NCI-H510A treated with DMSO at 0.1 percent for 48 hours (cell line): ENCODE measurements around the gene ERC2.

Experiments used
- DNase-seq: peaks from one replicate; lab custom pipeline; 2025; lab: John Stamatoyannopoulos, UW

The ERC2 gene

GRCh38 chr3:55490276-55490913 lies 977.9 kb downstream of the ERC2 start:
- peak; percentile 58 for DNase-seq

- DNase-seq, result no peak
Observed at GRCh38 chr3:55489798-55490132, 978.5 kb downstream of the ERC2 start.

DNA sequence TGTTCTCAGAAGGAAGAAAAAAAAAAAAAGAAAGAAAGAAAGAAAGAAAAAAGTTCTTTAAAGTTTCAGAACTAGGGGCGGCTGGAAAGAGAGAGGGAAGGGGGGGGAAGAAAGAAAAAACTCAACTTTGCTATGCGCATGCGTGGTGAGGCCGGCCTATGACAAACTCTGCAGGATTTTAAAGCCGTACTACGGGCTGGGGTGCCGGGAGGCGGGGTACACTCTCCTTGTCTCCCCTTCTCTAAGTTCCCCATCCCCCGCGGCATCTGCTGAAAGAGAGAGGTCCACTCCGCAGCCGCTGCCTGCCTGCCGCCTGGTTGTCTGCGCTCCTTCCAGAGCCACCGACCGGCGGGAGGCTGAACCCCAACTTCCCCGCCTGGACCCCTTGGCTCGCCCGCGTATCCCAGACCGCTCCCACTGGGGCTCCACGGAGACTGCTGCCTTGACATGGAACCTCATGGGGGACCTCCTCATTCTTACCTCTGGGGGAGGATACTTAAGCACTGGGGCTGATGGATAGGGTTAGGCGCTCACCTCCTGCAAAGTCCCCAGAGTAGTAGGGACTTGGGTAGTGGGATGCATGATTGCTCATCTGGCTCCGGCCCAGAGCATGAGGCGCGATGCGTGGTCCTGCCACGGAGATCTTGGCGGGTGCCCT lies 979.7 kb downstream of the ERC2 start:
- no peak for DNase-seq

DNA sequence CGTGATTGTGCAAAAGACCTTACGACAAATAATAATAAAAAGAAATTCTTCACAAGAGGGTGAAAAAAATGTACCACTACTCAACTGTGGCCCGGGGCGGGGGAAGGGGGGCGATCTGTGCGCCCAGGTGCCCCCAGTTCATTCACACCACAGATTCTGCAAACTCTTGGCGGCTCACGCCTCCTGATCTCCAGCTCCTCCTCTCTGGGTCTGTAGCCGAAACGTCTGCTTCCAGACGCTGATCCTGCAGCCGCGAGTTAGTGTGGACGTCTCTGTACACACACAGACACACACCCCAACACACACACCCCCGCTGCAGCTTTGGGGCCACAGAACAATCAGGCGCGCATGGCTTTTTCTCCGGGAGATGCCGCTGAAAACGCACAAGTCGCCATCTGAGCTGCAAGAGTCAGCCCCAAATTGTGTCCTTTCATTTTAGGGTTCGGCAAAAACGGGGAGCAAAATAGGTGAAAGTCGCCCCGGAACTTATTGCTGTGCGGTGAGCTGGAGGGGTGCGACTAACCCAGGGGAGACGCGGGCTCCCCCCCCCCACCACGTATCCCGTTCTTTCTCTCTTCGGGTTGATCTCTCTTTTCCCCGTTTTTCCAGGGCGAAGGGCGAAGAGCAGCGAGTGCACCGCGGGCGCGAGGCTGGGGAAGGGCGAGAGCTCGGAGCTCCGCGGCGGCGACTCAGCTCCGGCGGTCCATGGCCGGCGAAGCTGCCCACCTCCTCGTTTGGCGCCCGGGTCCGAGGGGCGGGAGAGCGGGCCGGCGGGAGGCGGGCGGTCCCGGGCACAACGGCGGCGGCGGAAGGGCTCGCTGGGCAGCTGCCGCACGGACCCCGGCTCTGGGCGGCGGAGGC lies 980.7 kb downstream of the ERC2 start:
- no peak for DNase-seq

GRCh38 chr3:55486857-55487380 lies 981.3 kb downstream of the ERC2 start, which contains the start of gene WNT5A:
TSS of gene WNT5A (minus strand) at chr3:55487306. CDS start at chr3:55486985, 321 bp downstream.
- DNase-seq, result no peak

DNA sequence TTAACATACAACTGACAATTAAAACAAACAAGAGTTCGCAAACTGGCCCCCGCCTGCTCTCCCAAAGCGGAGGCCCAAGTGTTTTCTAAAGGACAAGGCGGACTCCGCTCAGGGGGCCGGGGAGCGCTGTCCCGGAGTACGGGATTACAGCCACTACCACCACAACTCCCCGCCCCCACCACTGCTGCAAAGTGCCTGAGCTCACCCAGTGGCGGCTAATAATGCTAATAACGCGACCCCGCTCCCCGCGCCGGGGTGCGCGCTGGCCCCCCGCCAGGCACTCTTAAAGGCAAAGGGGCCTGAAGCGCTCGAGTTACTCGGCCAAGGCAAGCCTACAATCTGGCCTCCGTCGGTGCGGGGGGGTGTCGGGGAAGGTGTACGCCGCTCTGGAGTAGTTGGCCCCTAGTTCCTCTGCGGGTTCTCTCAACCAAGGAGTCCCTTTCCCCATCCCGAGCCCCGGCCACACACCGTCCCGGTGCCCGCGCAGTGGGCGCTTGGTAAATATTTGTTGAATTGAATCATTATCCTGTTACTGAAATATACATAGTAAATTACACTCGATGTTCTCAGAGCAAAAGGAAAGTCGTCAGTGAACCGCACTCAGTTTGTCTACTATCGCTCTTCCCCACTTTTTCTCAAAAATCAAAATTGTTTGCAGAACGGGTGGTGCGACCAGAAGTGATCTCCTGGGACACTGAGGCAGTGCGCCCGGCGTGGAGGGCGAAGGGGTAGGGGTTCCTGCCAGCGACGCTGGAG lies 982.0 kb downstream of the ERC2 start:
- no peak for DNase-seq

DNA sequence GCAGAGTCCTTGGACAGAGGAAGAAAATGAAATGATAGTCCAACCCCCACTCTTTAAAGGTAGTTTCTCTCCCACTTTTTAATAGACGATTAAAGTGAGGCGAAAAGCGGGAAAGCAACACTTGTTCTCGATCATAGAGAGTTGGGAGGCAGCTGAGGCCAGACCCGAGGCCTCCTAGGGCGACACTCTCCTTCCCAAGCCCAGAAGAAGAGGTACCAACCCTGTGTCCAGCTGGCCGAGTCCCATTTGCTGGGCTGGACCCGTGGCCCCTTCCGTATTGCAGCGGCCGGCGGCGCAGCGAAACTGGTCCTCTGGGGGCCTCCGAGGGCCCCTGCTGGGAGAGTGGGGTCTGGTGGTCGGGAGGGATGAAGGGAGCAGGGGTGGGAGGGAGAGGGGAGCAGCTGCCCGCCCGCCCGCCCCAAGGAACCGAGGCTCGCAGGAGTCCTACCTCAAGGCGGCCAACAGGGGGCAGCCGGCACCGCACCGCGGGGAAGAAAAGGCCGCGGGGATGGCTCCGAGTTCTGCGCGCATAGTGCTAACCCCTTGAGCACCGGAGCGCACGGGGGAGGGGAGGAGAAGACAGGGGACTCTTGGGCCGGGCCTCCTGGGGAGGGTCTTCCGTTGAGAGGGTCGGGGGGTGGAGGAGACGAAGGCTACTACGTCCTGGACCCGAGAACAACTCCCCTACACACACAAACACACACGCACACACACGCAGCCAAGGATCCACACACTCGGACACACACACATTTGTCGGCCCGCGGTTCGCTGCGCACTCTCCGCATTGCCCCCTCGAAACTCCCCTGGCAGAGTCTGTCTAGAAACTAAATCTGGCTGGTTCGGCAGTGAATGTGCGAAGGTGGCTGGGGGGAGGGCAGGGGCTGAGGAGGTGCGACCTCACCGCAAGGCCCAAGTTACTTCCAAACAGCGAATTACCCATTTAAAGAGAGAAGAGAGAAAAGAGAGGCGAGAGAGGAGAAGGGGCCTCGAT lies 983.2 kb downstream of the ERC2 start:
- DNase-seq, result peak; percentile 44

GRCh38 chr3:55484191-55484689 lies 984.0 kb downstream of the ERC2 start:
- DNase-seq, result no peak

DNA sequence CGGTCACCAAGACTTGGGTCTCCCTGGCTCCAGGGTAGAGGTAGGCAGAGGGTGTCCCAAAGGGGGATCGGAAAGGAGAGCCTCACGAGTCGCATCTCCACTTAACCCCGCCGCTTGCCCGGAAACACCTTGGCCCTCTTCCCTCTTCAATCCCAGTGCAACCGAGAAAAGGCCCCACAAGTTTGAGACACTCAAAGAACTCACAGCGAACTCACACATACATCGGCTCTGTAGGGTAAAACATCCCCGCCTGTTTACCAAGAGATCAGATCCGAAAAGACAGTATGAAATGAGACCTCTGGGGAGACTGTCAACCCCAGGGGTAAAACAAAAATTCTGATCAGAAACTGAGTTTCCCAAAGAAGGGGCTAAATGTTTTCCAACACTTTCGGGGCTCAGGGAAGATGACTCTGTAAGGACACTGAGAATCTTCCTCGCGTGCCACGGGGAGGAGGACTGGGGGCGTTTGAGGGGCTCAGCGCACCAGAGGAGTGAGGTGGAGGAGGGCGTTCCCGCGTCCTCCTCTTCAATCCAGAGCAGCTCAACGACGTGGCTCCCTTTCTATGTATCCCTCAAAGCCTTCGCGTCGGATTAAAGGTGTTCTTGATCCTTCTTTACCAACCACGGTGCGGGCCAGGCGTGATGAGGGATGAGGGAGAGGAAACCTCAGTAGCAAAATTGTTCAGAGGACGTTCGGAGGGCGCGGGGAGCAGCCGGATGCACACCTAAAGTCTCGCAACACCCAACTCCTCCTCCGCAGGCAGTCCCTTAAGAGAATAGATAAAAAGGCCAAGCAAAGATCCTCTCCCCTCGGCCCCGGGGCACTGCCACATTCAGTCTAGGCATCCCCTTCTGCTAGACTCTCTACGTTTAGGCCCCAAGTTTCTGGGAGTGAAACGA lies 984.8 kb downstream of the ERC2 start:
- no peak for DNase-seq

GRCh38 chr3:55482496-55483195 lies 985.6 kb downstream of the ERC2 start:
- no peak for DNase-seq

DNA sequence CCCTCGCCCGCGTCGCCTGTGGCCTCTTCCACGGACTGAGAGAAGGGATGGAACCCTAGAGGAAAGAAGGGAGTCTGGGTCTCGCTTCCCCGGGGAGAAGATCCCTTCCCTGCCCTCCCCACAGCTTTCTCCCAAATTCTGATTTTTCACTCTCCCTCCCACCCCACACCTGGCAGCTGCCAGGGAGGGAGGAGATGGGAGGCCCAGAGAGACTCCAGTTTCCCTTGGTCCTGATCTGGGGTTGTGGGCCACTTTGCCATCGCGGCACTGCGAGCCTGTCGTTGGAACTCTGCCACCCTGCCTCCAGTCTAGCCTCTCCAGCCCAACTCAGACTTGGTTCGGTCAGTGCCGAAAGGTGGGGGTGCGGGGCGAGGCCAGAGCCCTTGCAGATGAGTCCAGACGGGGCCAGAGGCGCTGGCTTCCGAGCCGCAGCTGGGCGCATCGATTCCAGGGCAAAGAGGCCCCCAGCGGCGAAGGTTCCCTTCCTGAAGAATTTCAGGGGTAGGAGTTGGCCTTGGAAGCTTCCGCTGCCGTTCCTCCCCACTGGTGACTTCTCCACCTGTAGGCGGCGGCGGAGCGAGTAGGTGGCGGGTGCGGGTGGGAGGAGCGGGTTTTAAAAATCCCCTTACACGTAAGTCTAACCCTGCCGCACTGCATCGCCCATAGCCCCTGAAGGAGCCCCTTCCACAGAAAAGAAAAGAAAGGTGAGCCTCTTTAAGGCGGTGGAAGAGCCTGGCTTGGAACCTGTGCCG lies 986.3 kb downstream of the ERC2 start:
- no peak for DNase-seq

DNA sequence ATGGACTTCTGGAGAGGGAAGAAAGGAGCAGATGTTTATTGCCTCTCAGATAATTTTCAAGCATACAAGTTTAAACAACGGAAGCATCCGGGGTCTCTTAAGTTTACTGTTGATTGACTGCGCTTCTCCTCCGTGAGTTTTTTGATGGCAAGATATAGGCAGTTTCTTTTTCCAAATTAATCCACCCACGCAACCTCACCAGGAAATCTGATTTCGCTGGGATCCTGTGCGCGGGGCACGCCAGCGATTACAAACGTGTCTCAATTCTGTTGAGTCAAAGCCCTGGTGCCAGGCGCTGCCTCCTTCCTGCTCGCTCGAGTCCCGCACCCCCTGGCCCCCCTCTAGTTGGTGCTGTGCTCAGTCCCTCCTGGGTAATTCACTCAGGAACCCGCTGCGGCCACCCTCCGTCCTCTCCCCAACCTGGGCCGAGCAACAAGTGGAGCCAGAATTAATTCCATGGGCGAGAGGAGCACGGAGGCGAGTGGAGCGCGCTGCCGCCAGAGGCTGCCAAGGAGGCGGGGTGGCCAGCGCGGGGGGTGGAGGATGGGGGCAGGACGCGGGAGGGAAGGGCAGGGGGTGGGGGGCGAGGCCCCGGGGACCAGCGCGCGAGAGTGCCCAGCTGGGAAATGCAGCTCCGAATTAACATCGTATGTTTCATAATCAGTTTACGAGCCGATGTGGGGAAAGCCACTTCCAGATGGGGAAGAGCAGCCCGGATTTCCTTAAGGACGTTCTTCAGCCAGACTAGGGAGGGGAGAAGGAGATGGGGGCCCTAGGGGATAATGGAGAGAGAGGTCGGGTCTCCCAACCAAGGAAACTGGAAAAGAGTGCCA lies 987.1 kb downstream of the ERC2 start:
- DNase-seq, result peak; percentile 23

DNA sequence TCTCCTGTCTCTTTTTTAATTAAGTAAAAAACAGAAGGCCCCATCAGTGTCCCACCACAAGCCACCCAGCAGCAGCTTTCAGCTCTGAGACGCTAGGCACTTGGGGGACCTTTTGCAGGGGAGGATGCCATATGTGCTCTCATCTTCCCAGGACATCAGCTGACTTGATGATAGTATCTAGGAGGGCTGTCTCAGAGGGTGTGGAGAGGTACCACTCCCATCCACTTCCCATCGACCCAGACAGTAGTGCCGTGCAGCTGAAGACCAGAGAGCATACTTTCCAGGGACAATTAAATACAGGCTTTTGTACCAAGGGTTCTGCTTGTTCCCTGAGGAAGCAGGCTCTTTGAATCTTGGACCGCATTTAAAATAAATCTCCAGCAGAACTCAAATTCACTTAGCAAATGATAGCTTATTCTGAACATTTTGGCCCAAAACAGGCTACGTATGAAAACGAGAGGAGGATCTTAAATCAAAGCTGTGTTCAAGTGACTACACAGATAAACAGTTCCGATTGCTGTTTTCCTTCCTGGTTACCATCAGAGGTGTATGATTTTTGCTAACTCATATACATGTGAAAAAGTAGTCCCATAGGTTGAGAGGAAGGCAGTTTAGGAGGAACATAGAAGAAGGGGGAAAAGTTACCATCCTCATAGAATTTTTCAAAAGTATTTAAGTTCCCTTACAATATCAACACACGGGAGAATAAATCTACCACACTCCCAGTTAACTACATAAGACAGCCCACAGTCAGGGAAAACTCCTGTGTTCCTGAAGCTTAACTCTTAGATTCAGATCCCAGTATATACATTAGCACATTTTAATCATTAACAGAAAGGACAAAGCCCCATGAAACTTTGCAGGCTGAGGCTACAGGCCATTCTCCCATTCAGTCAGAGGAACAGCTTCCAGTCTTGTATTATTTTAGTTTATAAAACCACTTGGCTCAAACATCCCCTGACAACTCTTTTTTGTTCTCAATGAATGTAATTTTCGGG lies 990.7 kb downstream of the ERC2 start:
- DNase-seq, result peak; percentile 5

DNA sequence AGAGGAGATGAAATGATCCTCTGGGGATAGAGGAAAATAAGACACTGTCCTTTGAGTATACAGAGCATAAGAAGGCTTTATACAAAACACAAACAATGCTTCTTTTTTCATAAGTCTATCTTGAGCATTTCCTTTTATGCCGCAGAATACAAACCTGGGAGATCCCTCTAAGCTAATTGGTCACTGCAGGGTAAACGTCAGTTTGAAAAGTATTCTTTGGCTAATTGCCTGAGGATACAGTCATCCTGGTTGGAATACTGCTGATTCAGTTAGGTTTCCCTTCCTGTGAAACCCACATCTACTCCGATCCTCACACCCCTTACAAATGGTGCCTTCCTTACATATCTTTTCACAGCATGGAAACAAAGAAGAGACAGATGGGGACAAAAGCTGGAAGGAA lies 991.8 kb downstream of the ERC2 start:
- DNase-seq, result no peak

DNA sequence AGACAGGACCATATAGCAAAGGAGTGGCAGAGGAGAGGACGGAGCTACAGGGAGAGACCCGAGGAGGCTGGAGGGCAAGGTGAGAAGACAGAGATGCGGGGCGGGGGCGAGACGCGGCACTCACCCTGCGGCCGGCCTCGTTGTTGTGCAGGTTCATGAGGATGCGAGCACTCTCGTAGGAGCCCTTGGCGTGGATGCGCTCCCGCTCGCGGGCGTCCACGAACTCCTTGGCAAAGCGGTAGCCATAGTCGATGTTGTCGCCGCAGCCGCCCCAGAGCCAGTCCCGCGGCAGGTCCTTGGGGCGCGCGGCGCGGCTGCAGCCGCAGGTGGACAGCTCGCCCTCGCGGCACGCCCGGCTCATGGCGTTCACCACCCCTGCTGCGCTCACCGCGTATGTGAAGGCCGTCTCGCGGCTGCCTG lies 994.0 kb downstream of the ERC2 start:
- DNase-seq, result no peak

- DNase-seq, result no peak
Observed at GRCh38 chr3:55473788-55474187, 994.5 kb downstream of the ERC2 start.
